ENCODE data around the gene DNAH14.
"Not testable (repeated sequence)": the region's sequence is repeated elsewhere in the genome, so short reads cannot be mapped to it uniquely, and the experiment has no call there.

The DNAH14 gene

DNA sequence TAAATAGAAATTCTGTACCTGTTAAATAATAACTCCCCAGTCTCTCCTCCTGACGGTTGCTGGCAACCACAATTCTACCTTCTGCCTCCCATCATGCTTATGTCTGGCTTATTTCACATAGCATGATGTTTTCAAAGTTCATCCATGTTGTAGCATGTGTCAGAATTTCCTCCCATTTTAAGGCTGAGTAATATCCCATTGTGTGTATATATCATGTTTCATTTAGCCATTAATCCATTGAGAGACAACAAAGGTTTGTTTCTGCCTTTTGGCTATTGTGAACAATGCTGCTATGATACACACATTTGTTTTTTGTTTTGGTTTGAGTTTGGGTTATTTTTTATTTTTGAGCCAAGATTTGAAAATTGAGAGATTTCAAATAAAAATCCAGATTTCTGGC, 426.4 kb downstream of the DNAH14 start:
- DNase-seq: no peak

DNA sequence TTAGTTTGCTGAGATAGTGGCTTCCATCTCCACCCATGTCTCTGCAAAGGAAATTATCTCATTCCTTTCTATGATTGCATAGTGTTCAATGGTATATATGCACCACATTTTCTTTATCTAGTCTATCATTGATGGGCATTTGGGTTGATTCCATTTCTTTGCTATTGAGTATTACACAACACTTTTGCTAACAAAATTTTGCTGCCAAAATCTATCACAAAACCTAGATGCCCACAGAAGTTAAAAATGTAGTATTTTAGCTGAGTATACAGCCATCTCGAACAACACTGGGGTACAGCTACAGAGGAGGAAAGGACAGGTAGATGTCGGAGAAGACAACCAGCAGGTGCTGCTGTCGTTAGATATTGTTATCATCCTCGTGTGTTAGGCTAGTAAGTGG, 430.6 kb downstream of the DNAH14 start:
- DNase-seq: no peak

DNA sequence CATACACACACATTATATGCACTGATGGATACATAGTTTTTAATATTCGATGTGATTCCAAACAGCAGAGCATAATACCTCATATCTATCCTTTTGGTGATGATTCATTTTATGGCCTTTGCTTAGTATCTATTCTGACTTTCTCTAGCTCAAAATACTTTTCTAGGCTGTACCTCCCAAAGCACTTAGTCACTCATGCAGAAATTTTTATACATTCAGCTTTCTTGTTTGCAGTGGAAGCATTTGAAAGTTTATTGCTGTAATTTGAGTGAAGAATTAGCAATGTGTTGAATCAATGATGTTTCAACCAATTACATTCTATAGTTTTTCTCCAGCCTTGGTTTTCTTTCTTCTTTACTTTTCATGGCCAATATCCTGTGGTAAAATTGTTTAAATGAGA, 431.7 kb downstream of the DNAH14 start:
- DNase-seq: no peak

DNA sequence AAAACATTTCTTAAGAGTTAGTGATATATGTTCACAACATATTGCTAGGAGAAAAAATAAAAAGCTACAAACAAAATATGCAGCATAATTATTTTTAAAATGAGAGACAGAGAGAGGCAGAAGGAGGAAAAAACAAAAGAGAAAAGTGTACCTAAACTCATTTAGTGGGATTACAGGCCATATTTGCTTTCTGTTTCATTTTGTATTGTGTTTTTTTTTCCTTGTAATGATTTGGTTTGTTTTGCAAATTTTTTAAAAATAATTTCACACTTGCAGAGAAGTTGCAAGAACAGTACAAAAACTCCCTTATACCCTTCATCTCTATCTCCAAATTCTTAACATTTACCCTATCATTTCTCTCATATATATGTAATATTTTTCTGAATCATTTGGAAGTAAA, 433.3 kb downstream of the DNAH14 start:
- DNase-seq: no peak

DNA sequence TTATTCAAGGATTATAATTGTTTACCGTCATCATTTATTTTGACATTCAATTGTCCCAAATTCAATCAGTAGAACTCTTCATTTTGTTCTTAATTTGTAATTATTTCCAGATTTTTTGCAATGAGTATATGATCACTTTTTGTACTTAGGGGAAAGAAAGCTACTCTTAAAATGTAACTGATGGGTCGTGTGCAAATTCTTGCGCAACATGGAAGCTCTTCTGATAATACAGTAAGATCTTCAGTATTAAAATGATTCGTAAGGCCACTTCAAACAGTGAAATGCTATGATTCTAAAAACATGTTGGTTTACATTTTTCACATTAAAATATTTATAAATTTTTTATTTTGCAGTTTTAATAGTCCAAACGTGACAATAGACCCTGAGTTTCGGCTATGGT, 435.0 kb downstream of the DNAH14 start:
- no peak for DNase-seq

DNA sequence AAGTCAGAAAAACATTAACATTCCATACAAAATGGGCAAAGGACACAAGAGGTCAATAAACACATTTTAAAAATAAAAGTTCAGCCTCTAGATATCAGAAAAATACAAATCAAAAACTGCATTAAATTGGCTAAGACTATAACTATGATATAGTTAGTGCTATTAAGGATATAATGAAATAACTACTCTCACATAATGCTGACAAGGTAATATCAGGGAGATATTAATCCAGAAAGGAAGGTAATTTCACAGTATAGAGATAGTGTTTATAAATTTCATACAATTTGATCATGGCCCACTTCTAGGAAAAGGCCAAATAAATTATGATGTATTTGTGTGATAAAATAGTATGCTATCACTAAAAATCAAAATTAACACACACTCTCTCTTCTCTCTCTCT, 436.5 kb downstream of the DNAH14 start:
- no peak for DNase-seq

DNA sequence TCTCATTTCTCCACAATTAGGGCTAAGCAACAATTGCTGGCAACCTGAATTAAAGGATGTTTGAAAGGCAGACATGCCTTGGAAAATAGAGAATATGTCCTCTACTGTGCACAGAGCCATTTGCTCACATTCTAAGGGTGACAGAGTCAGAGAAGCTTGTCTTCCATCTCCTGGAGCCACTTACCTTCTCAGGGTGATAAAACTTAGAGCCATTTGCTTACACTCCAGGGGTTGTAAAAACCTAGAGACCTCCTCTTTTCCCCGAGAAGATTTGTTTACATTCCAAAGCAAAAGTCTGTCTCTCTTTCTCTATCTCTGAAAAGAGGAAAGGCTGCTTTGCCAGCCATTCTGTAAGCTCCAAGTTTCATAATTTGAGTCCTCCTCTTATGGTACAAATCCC, 437.1 kb downstream of the DNAH14 start:
- no peak for DNase-seq

DNA sequence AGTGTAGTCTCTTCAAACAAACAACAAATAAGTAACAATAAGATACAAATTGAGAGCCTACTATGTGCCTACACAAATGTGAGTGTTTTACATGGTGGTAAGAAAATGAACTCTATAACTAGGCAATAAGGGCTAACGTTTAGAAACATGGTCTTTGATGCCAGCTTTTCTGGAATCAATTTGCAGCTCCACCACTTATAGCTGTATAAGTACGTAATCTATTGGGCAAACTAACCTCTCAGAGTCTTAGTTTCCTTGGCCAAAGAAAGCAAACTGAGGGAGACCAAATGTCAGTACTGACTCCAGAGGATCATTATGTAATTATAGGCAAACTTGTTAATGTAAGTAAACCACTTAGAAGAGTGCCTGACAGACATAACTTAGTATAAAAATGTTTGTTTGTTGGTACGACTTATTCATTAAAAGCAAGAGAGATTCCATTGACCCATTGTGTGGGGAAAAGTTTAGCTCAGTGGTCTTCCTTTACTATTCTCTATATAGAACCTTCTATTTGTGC, 438.6 kb downstream of the DNAH14 start:
- no peak for DNase-seq

DNA sequence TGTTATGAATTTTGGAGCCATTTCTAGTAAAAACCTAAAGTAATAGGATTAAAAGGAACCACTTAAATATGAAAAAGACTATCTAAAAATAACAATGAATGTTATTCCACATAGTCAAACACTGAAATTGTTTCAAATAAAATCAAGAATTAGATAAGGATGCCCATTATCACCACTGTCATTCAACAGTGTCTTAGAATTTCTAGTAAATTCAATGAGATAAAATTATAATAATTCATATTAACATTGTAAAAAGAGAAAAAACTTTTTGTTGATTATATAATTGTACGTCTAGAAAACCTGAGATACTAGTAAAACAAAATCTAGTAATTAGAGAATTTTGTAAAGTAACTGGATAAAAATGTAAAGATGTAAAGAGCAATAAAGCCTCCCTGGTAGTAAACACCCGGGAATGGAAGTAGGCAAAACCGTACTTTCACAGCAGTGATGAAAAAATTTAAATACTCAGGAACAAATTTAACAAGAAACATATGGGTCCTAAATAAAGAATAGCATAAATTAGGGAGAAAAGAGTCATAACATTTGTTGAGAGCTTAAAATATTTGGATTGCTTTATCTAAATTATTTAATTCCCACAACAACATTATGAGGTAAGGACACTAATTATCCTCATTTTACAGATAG, 442.0 kb downstream of the DNAH14 start:
- DNase-seq: no peak

DNA sequence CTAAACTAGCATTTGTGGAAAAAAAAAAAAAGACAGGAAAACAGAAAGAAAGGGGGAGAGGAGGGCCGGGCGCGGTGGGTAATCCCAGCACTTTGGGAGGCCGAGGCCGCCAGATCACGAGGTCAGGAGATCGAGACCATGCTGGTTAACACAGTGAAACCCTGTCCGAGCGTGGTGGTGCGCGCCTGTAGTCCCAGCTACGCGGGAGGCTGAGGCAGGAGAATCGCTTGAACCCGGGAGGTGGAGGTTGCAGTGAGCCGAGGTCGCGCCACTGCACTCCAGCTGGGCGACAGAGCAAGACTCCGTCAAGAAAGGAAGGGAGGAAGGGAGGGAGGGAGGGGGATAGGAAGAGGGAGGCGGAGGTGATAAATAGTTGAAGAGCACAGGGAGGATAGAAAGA, 443.7 kb downstream of the DNAH14 start:
- DNase-seq: no peak

DNA sequence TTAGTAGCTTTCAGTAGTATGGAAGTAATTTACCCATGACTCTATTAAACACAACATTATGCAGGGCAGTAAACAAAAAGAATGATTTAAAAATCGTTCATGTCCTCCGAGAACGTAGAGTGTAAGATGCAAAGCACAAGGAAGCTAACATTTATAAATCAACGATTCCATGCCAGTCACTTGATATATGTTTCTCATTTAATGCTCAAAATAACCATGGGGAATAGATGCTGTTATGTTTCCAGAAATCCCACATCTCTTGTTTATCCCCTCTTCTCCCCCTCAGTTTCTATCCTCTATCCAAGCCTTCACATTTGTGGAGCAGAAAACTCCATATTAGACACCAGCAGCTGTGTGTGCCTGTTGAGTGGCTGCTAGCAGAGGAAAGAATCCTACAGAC, 445.5 kb downstream of the DNAH14 start:
- no peak for DNase-seq

DNA sequence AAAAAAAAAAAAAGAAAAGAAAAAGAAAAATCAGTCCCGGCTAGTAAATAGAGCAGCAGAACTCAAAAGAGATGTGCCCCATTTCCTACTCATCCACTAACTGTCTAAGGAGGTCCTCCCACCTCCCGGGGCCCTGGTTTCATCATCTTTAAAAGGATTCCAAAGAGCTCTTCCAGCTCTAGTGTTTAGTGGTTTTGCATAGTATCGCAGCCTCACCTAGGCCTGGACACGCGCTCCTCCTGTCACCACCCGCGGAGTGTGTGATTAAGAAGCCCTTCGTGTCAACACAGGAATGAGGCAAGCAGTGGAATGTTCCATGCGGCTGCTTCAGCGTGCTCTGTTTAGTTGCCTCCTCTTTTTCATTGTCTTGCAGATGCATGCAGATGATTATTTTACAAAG, 449.4 kb downstream of the DNAH14 start:
- DNase-seq: no peak

DNA sequence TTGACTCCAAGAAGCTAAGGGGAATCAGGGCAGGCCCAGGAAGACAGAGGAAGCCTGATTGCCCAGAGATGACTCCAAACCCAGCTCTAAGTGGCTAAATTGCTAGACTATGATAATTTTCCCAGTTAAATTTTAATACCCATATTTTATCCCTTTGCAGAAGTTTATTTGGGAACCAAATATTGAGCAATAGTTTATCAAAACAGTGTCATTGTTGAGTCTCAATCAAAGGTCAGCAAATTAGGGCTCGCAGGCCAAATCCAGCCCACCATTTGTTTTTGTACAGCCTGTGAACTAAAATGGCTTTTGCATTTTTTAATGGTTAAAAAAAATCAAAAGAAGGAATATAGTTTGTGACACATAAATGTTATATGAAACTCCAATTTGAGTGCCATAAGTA, 451.2 kb downstream of the DNAH14 start:
- no peak for DNase-seq

DNA sequence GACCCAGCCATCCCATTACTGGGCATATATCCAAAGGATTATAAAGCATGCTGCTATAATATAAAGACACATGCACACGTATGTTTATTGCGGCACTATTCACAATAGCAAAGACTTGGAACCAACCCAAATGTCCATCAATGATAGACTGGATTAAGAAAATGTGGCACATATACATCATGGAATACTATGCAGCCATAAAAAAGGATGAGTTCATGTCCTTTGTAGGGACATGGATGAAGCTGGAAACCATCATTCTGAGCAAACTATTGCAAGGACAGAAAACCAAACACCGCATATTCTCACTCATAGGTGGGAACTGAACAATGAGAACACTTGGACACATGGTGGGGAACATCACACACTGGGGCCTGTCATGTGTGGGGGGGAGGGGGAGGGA, 457.4 kb downstream of the DNAH14 start:
- DNase-seq: not testable (repeated sequence)

DNA sequence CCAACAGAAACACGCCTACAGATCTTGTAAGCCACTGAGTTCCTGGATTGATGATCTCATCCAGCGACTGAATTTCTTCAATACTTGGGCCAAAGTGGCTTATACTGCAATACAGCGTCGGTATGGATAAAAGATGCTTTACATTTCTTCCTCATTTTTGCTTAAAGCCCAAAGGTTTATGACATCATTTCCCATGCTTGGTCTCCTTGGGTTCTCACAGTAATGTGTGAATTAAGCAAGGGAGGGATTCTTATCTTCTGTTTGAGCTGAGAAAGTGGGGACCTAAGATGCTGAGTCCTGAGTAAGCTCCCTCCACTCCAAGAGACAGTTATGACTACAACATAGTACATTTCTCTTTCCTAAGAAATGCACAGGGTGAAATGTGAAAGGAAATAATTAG, 458.9 kb downstream of the DNAH14 start:
- no peak for DNase-seq

DNA sequence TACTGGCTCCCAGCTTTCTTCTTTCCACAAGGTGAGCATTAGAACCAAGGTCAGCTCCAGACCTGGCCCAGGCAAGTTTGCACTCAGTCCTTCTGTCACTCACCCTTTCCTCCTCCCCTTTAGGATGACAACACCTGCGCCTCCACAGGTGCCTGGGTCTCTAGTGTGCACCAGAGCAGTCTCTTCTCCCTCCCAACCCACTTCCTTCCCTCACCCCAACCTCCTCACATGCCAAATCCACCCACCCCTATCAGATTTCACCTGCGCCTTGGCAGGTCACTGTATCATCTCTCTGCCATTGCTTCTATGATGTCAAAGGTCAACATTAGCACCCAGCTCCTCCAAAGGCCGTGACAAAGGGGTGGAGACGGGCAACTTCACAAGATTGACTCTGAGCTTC, 460.4 kb downstream of the DNAH14 start:
- DNase-seq: no peak

DNA sequence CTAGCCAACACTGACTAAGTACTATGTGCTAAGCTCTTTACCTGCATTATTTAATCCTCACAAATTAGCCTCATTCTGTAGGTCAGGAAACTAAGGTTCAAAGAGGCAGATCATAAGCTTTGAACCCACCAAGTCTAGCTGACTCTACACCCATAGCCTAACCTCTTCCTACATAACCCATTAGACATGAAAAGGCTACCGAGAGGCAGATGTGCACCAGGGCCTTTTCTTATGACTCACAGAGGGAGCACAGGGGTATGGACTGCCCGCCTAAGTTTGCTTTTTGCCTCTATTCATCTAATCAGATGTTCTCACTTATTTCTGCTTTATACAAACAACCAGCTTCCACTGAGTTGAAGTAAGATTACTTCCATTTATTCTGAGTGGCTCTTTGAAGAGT, 466.9 kb downstream of the DNAH14 start:
- DNase-seq: no peak

DNA sequence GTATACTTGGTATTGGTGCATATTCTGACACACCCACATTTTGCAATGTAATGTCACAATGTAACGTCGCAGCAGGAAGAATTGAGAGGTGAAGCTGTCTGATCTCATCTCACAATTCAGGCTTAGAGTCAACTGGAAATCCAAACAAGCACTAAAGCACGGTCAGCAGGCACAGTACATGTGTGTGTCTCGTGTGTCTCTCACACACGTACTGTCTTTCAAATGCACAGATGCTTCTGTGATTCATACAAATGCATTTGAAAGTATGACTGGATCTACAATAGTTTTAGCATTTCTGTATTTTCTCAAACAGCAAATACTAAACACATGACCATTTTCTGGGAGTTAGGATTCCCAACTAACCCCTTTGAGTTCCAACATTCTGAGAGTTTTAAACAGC, 471.5 kb downstream of the DNAH14 start:
- no peak for DNase-seq

DNA sequence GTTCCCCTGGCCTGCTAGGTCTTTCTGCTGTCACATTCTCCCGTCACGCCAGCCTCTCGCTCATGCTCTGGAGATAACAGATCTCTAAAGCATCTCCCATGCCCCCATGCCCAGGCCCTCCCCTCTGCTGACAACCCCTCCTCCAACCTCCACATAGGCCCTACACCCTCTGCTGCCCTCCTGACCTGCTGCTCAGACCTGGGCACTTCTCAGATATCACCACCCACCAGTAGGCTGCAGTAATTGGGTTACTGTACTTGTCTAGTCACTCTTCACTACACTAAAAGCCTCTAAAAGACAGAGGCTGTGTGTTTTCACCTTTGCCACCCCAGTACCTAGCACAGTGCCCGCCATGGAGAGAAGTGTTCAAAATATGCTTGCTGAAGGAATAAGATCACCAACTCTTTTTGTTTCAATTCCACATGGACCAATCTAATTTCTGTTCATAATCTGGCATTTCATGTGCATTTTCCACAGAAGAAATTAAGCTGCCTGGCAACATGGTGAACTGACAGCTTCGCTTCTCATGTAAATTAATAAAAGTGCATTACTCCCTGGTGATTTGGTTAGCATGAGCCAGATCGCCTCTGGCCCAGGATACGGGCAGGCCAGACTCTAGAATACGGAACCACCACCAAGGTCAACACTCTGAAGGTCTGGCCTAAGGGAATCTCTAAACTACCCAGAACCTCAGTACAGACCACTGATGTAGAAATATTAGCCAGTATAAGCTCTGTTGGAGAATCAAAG, 477.7 kb downstream of the DNAH14 start:
- DNase-seq: no peak

DNA sequence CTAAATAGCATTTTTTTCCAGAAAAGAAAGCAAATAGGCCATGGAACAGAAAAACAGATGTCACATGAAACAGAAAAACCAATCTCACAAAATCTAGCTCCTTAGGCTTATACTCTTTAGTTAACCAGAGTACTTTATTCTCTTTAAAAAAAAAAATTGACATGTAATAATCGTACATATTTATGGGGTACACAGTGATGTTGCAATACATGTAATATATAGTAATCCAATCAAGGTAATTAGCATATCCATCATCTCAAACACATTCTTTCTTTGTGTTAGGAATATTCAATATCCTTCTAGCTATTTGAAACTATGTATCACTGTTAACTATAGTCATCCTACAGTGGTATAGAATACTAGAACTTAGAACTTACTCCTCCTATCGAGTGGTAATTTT, 478.3 kb downstream of the DNAH14 start:
- DNase-seq: no peak

DNA sequence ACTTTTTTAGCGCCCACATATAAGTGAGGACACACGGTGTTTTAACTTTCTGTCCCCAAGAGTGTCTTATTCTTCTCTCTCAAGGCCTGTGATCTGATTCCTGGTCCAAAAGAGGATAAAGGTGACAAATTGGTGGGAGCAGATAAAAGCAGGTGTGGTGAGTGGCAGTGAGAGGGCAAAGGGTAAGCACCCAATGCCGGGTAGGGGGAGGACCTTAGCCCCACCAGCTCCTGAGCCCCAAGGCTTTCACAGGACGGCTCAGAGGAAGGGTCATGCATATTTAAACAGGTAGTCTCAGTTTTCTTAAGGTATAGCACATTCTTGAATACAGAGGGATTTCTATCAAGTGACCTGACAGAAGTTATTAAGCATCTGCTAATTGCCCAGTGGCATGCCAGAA, 478.8 kb downstream of the DNAH14 start:
- DNase-seq: no peak

DNA sequence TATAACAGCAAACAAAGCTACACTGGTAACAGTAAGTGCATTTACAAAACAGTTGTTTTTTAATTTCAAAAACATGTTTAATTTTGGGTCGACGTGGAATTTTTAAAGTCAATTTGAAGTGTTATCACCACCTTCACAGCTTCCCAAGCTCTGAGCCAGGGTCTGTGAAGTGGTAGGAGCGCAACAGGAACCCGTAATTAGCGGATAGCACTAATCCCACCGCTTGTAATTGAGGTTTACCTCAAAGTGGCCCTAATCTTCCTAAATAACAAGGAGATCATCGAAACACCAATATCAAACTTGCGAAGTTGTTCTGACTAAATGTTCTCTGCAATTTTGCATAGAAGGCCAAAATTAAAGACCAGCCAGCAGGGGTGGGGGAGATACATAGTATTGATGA, 479.6 kb downstream of the DNAH14 start:
- DNase-seq: no peak

DNA sequence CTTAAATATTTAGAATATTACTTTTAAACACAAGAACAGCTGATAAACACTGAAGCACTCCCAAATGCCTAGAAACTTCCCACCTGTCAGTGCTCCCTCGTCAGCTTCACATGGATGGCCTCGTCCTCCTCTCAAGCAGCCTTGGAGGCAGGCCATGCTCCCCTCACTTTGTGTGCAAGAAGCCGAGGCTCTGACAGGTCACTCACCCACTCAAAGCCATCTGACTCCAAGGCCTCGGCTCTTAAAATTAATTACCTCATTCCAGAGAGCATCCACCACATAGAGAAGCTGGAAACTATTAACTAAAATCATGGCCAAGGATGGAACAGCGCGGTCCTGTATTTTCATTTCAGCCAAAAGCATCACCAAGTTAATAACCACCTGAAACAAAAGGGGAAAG, 480.6 kb downstream of the DNAH14 start:
- no peak for DNase-seq

DNA sequence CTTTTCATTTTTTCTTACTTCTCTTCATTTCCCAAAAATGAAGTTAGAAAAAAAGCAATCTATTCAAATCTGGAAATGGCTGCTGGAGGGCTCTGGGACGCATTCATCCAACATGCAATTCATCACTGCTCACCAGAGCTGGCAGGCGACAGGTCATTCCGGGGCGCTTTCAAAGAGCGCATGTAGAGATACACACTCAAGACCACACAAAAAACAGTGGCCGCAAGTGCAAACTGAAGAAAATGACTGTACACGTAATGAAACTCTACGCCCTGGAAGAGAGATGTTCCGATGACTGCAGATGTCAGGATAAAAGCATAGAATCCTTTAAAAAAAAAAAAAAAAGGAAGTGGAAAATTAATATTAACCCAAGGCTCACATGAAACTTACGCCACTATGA, 482.8 kb downstream of the DNAH14 start:
- no peak for DNase-seq

DNA sequence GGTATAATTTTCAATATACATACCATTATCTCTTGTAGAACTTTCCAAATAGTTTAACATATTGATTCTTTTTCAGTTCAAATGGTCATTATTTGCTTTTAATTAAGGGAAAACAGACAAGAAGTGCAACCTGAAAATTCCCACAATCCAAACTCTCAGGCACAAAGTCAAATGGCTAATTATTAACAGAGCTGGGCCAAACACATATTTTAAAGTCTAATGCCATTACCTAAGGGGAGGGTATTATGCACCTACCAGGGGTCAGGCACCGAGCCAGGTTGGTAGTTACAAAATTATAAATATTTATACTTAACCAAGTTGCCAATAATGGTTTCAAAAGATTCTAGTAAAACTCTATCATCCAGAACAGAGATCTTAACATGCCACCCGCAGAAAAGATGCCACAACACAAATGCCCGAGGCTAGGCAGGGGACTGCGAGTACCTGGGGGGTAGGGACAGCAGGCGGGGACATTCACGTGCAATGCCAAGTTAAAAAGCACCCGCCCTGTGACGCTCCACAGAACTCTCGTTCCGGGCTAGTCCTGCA, 483.4 kb downstream of the DNAH14 start:
- DNase-seq: no peak

All from stimulated activated naive CD4-positive, alpha-beta T cell (primary cell).